Lower leg skin (tissue), 4 donors: Measurements from ENCODE around the gene AP1S2. TPM values are rescaled to one million over a fixed set of nuclear protein-coding genes. Genes with fewer than 3 reads are reported as not detected.

Source experiments
- DNase-seq, 2 donors: peaks; one replicate each; pipeline ENCODE4 v3.0.0-alpha.2; 2019; ENCODE audit warnings: low spot score in 2 of 2
- H3K4me3 ChIP-seq: fragments of 200-600 bp; sonication (generic); 2 replicates; pipeline ENCODE4 v1.5.1; 2017; ENCODE audit warnings: mild to moderate bottlenecking, low read depth; ENCODE audit not compliant: poor library complexity, severe bottlenecking
- CTCF ChIP-seq, 3 donors: fragments of 450-650 bp; IDR thresholded peaks; one replicate each; pipeline ENCODE4 v1.5.1; 2016; ENCODE audit warnings: antibody characterized with exemption in 3 of 3, mild to moderate bottlenecking in 3 of 3, moderate library complexity in 2 of 3
- POLR2A ChIP-seq, 2 donors: fragments of 450-650 bp; IDR thresholded peaks; one replicate each; pipeline ENCODE4 v1.6.1; 2016 to 2017; ENCODE audit warnings: antibody characterized with exemption in 2 of 2, mild to moderate bottlenecking in 1 of 2, moderate library complexity in 1 of 2
- WGBS, 2 donors: methylation state at CpG; one replicate each; pipeline ENCODE4 v1.1.5; 2018; 5-methylcytosine and 5-hydroxymethylcytosine counted together
- intact Hi-C: fragments of 100-400 bp; cut with DNase I; formaldehyde crosslinking; loops from one replicate; pipeline ENCODE4 v1.15.0; 2023; ENCODE audit warnings: low total_unique reads
- total RNA-seq, 4 donors: library from RNA; depleted of rRNA; stranded (reverse); fragments of >200 nt; gene quantifications; one replicate each; pipeline ENCODE4 v1.1.0, GENCODE V29; 2016

Gene AP1S2
- total RNA-seq, 4 donors from 2014 or later: 18.5 to 43.7 (median 31.4) TPM

GRCh38 chrX:15864023-15864422, 9.4 kb upstream of the AP1S2 start:
- no peak for TF ChIP-seq CTCF (IDR thresholded peaks at IDR 0.05)
- no peak for TF ChIP-seq POLR2A (IDR thresholded peaks at IDR 0.05)
- WGBS, 2 donors: 53 to 79% methylated on average over 3 of the region's 3 CpGs
- DNase-seq: no peak
- intact Hi-C loops: no loop called here
- H3K4me3 ChIP-seq: no peak overlapping the region

GRCh38 chrX:15860921-15861320, 6.3 kb upstream of the AP1S2 start:
- intact Hi-C loops: no loop called here
- no peak for DNase-seq
- no peak for TF ChIP-seq CTCF (IDR thresholded peaks at IDR 0.05)
- no peak for TF ChIP-seq POLR2A (IDR thresholded peaks at IDR 0.05)
- no peak overlapping the region for H3K4me3 ChIP-seq
- WGBS, 2 donors: 82 to 86% methylated on average over 3 of the region's 3 CpGs

- DNase-seq: no peak
- TF ChIP-seq CTCF (IDR thresholded peaks at IDR 0.05): no peak
- no peak for TF ChIP-seq POLR2A (IDR thresholded peaks at IDR 0.05)
- H3K4me3 ChIP-seq: no peak overlapping the region
- intact Hi-C loops: loop anchor here (10.0 kb wide), 1 partner anchor 857 kb away; the partner anchor contains the start of genes CTPS2 and SYAP1
- 69 to 77% methylated on average over 1 of the region's 1 CpG for WGBS, 2 donors
Observed at GRCh38 chrX:15858051-15858450, 3.4 kb upstream of the AP1S2 start.

GRCh38 chrX:15856636-15857035, 2.0 kb upstream of the AP1S2 start:
- 18 to 38% methylated on average over 1 of the region's 1 CpG for WGBS, 2 donors
- TF ChIP-seq POLR2A (IDR thresholded peaks at IDR 0.05) (no peak), CTCF (IDR thresholded peaks at IDR 0.05) (no peak)
- intact Hi-C loops: loop anchor here (10.0 kb wide), 1 partner anchor 858 kb away; the partner anchor contains the start of genes CTPS2 and SYAP1
- no peak overlapping the region for H3K4me3 ChIP-seq
- no peak for DNase-seq

- 26 to 38% methylated on average over 4 of the region's 4 CpGs for WGBS, 2 donors
- TF ChIP-seq CTCF (IDR thresholded peaks at IDR 0.05) (no peak), POLR2A (IDR thresholded peaks at IDR 0.05) (no peak)
- DNase-seq: no peak
- H3K4me3 ChIP-seq: no peak overlapping the region
- intact Hi-C loops: loop anchor here (10.0 kb wide), 1 partner anchor 859 kb away; the partner anchor contains the start of genes CTPS2 and SYAP1
Observed at GRCh38 chrX:15856222-15856587, 1.6 kb upstream of the AP1S2 start.
